ENCODE results near the gene UBE2R2. TPM values are rescaled to one million over a fixed set of nuclear protein-coding genes. Genes with fewer than 3 reads are reported as not detected.
"Not testable (repeated sequence)": the region's sequence is repeated elsewhere in the genome, so short reads cannot be mapped to it uniquely, and the experiment has no call there.

The UBE2R2 gene
- total RNA-seq, 1 experiment from 2014 or later: 33.8 TPM

DNA sequence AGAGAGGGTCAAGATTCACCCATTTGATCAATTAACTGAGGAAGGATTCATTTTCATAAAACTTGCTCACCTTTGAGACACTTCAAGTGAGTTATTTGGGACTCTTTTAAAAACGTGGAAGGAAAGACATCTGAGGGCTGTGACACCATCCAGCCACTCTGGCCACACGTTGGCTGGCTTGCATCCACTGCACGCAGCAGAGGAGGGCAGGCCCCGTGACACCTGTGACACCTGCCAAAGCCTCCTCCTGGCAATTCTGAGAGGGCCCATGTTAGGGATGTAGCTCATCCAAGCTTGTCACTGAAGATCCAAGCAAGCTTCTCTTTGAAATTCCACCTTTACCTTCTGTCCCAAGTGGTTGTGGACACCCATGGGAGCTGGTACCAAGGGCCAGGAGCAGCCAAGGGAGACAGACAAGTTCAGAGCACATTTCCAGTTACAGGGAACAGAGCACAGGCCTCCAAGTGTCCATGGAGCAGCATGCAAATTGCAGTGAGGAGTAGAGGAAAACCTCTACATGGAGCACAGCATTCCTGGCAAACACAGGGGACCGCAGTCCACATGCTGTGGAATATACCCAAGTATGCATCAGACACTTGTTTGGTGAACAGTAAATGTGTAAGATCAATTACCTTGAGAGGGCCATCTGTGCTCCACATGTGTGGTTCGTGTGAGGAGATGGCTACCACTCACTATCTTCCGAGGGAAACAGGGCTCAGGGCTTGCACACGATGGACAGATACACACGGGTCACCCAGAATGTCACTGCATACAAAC, 16.8 kb upstream of the UBE2R2 start:
- BruUV-seq (replicated peaks): no TSS peak
- intact Hi-C loops (cut with micrococcal nuclease): no loop called here
- CTCF ChIA-PET: interaction anchor here (0.6 to 1.8 kb wide), 3 partner anchors 14 to 1043 kb away, joined by 3 to 9 read pairs (median 3); no protein-coding TSS in a partner anchor
- no peak overlapping the region for H3K27ac Mint-ChIP-seq (ENCODE audit: low read depth, unreplicated experiment)
- no peak for DNase-seq (ENCODE audit: unreplicated experiment)
- peaks cover 10% of the 10 kb centered on the region for H3K4me1 Mint-ChIP-seq (ENCODE audit: insufficient read depth, unreplicated experiment)
- no peak overlapping the region for H3K4me3 Mint-ChIP-seq (ENCODE audit: unreplicated experiment)
- no peaks in the 10 kb centered on the region for H3K27me3 Mint-ChIP-seq (ENCODE audit: insufficient read depth, unreplicated experiment)
- TF ChIP-seq, protein P1, sequence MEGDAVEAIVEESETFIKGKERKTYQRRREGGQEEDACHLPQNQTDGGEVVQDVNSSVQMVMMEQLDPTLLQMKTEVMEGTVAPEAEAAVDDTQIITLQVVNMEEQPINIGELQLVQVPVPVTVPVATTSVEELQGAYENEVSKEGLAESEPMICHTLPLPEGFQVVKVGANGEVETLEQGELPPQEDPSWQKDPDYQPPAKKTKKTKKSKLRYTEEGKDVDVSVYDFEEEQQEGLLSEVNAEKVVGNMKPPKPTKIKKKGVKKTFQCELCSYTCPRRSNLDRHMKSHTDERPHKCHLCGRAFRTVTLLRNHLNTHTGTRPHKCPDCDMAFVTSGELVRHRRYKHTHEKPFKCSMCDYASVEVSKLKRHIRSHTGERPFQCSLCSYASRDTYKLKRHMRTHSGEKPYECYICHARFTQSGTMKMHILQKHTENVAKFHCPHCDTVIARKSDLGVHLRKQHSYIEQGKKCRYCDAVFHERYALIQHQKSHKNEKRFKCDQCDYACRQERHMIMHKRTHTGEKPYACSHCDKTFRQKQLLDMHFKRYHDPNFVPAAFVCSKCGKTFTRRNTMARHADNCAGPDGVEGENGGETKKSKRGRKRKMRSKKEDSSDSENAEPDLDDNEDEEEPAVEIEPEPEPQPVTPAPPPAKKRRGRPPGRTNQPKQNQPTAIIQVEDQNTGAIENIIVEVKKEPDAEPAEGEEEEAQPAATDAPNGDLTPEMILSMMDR (IDR thresholded peaks at IDR 0.05; ENCODE audit: unreplicated experiment): no peak
- POLR2A ChIA-PET: interaction anchor here (0.7 kb wide), 1 partner anchor 492 kb away, joined by 3 read pairs; no protein-coding TSS in a partner anchor
- H3K36me3 Mint-ChIP-seq (ENCODE audit: insufficient read depth, unreplicated experiment): no peaks in the 10 kb centered on the region
- no peaks in the 10 kb centered on the region for H3K9me3 Mint-ChIP-seq (ENCODE audit: unreplicated experiment)

DNA sequence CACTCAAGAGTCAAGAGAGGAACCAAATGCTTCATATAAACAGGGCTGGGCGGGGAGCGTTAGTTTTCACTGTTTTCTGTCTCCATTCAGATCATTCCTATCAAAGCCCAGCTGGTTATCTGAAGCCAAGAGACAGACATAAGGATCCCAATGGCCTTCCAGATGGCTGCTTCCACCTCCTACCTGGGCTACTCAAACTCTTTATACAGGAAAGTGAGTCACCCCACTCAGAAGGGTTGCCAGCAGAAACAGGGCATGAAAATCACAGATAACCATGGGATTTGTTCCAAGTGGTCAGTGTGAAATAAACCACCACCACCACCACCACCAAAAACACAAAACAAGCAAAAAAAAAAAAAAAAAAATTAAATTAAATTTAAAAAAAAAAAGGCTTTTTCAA, 16.1 kb upstream of the UBE2R2 start:
- ChIA-PET CTCF (interaction anchor here (0.8 to 1.8 kb wide), 2 partner anchors 13 to 246 kb away, joined by 3 to 9 read pairs; no protein-coding TSS in a partner anchor), POLR2A (interaction anchor here (0.7 kb wide), 1 partner anchor 493 kb away, joined by 3 read pairs; no protein-coding TSS in a partner anchor)
- no peaks in the 10 kb centered on the region for H3K9me3 Mint-ChIP-seq (ENCODE audit: unreplicated experiment)
- DNase-seq (ENCODE audit: unreplicated experiment): peak; percentile 53
- no TSS peak for BruUV-seq (replicated peaks)
- TF ChIP-seq, protein P1 (IDR thresholded peaks at IDR 0.05; ENCODE audit: unreplicated experiment): no peak
- peaks cover 2% of the 10 kb centered on the region for H3K4me1 Mint-ChIP-seq (ENCODE audit: insufficient read depth, unreplicated experiment)
- no peak overlapping the region for H3K4me3 Mint-ChIP-seq (ENCODE audit: unreplicated experiment)
- intact Hi-C loops (cut with micrococcal nuclease): no loop called here
- H3K27me3 Mint-ChIP-seq (ENCODE audit: insufficient read depth, unreplicated experiment): no peaks in the 10 kb centered on the region
- H3K36me3 Mint-ChIP-seq (ENCODE audit: insufficient read depth, unreplicated experiment): no peaks in the 10 kb centered on the region
- H3K27ac Mint-ChIP-seq (ENCODE audit: low read depth, unreplicated experiment): no peak overlapping the region

DNA sequence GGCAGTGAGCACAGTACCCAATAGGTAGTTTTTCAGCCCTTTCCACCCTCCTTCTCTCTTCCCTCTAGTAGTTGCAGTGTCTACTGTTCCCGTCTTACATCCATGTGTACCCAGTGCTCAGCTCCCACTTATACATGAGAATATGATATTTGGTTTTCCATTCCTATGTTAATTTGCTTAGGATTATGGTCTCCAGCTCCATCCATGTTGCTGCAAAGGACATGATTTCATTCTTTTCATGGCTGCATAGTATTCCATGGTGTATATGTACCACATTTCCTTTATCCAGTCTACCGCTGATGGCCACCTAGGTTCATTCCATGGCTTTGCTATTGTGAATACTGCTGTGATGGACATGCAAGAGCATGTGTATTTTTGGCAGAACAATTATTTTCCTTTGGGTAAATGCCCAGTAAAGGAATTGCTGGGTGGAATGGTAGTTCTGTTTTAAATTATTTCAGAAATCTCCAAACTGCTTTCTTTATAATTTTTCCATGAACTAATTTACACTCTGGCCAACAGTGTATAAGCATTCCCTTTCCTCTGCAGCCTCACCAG, 14.9 kb upstream of the UBE2R2 start:
- intact Hi-C loops (cut with micrococcal nuclease); H3K27ac Mint-ChIP-seq (ENCODE audit: low read depth, unreplicated experiment); H3K4me1 Mint-ChIP-seq (ENCODE audit: insufficient read depth, unreplicated experiment); H3K4me3 Mint-ChIP-seq (ENCODE audit: unreplicated experiment); POLR2A ChIA-PET; H3K27me3 Mint-ChIP-seq (ENCODE audit: insufficient read depth, unreplicated experiment); BruUV-seq (replicated peaks); H3K36me3 Mint-ChIP-seq (ENCODE audit: insufficient read depth, unreplicated experiment); DNase-seq (ENCODE audit: unreplicated experiment); H3K9me3 Mint-ChIP-seq (ENCODE audit: unreplicated experiment): not testable (repeated sequence)
- CTCF ChIA-PET: interaction anchor here (0.6 kb wide), 1 partner anchor 11 kb away, joined by 4 read pairs; no protein-coding TSS in a partner anchor

DNA sequence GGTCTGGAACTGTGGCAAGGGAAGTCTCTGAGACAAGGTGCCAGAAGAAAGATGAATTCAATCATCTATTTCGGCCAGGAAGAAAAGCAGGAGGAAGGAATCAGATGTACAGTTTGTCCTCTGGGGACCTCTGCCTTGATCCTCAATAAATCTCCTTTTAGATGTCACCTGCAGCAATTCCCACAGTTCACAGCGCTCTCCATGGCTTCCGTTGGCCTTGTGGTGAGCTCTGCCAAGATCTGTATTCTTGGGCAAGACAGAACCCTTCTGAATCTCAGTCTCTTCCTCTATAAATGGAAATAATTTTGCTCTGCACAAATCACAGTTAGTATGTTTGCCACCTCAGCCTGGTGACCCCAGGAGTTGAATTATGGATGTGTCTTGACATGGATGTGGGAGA, 12.8 kb upstream of the UBE2R2 start:
- H3K27ac Mint-ChIP-seq (ENCODE audit: low read depth, unreplicated experiment); POLR2A ChIA-PET; H3K4me3 Mint-ChIP-seq (ENCODE audit: unreplicated experiment); H3K36me3 Mint-ChIP-seq (ENCODE audit: insufficient read depth, unreplicated experiment); H3K27me3 Mint-ChIP-seq (ENCODE audit: insufficient read depth, unreplicated experiment); DNase-seq (ENCODE audit: unreplicated experiment); H3K9me3 Mint-ChIP-seq (ENCODE audit: unreplicated experiment); H3K4me1 Mint-ChIP-seq (ENCODE audit: insufficient read depth, unreplicated experiment); intact Hi-C loops (cut with micrococcal nuclease); BruUV-seq (replicated peaks): not testable (repeated sequence)
- CTCF ChIA-PET: interaction anchor here (0.9 kb wide), 1 partner anchor 11 kb away, joined by 3 read pairs; no protein-coding TSS in a partner anchor

DNA sequence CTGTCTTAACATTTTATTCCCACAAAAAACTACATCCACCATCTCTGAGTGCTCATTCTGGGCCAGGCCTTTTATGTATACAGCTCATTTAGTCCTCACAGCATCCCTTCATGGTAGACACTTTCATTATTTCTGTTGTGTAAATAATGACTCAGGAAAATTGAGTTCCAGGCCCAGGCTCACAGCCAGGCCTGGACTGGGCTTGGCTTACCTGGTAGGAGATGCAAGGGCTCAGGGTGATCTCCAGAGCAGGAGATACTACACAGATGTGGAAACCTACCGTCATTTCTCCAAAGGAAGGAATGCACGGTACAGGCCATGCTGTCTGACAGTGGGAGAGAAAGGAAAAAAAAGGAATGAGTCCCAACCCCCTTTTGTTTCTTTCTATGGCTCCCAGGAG, 9.8 kb upstream of the UBE2R2 start:
- H3K4me3 Mint-ChIP-seq (ENCODE audit: unreplicated experiment); H3K9me3 Mint-ChIP-seq (ENCODE audit: unreplicated experiment); H3K36me3 Mint-ChIP-seq (ENCODE audit: insufficient read depth, unreplicated experiment); H3K27me3 Mint-ChIP-seq (ENCODE audit: insufficient read depth, unreplicated experiment); BruUV-seq (replicated peaks); intact Hi-C loops (cut with micrococcal nuclease): not testable (repeated sequence)
- Mint-ChIP-seq H3K27ac (ENCODE audit: low read depth, unreplicated experiment) (peak overlapping the region; percentile 65), H3K4me1 (ENCODE audit: insufficient read depth, unreplicated experiment) (peaks cover 12% of the 10 kb centered on the region)
- ChIA-PET CTCF (interaction anchor here (0.6 to 1.7 kb wide), 9 partner anchors 8 to 371 kb away, joined by 3 to 8 read pairs (median 3); no protein-coding TSS in a partner anchor), POLR2A (interaction anchor here (0.6 to 1.5 kb wide), 6 partner anchors 9 to 351 kb away, joined by 3 to 4 read pairs (median 3); partner anchors contain the start of gene PRSS3)
- peak; percentile 57 for DNase-seq (ENCODE audit: unreplicated experiment)

DNA sequence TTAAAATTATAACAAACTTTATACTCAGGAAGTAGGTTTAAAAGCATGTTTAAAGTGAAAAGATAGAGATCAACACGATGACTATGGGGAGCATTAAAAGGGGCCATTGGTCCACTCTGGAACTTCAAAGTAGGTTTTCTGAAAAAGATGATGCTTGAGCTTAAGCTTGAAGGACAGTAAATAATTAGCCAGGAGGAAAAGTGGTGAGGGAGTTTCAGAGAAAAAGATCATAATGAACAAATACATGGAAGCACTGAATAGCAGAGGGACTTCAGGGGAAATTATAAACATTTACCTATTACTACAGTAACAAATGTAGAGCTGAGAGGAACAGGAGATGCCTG, 8.0 kb upstream of the UBE2R2 start:
- H3K36me3 Mint-ChIP-seq (ENCODE audit: insufficient read depth, unreplicated experiment); H3K4me3 Mint-ChIP-seq (ENCODE audit: unreplicated experiment); intact Hi-C loops (cut with micrococcal nuclease); H3K27me3 Mint-ChIP-seq (ENCODE audit: insufficient read depth, unreplicated experiment); H3K9me3 Mint-ChIP-seq (ENCODE audit: unreplicated experiment); DNase-seq (ENCODE audit: unreplicated experiment); BruUV-seq (replicated peaks); H3K27ac Mint-ChIP-seq (ENCODE audit: low read depth, unreplicated experiment): not testable (repeated sequence)
- CTCF ChIA-PET: interaction anchor here (0.6 kb wide), 1 partner anchor 18 kb away, joined by 3 read pairs; no protein-coding TSS in a partner anchor
- POLR2A ChIA-PET: interaction anchor here (0.5 to 1.0 kb wide), 3 partner anchors 7 to 244 kb away, joined by 3 to 4 read pairs (median 3); partner anchors contain the start of gene PRSS3
- peaks cover 14% of the 10 kb centered on the region for H3K4me1 Mint-ChIP-seq (ENCODE audit: insufficient read depth, unreplicated experiment)

All from MCF 10A (cell line).